ENCODE measurements around the gene MRPL48. TPM values are rescaled to one million over a fixed set of nuclear protein-coding genes. Genes with fewer than 3 reads are reported as not detected.
A peak's percentile ranks its signal among the peaks of the same experiment; 100 is the strongest.
"Not testable (repeated sequence)": the region's sequence is repeated elsewhere in the genome, so short reads cannot be mapped to it uniquely, and the experiment has no call there.

Gene MRPL48
- total RNA-seq (10 to 100 TPM; 14.8 to 23.7 TPM), total RNA-seq (13.8 to 35.6 reads per million in 2 donors)

DNA sequence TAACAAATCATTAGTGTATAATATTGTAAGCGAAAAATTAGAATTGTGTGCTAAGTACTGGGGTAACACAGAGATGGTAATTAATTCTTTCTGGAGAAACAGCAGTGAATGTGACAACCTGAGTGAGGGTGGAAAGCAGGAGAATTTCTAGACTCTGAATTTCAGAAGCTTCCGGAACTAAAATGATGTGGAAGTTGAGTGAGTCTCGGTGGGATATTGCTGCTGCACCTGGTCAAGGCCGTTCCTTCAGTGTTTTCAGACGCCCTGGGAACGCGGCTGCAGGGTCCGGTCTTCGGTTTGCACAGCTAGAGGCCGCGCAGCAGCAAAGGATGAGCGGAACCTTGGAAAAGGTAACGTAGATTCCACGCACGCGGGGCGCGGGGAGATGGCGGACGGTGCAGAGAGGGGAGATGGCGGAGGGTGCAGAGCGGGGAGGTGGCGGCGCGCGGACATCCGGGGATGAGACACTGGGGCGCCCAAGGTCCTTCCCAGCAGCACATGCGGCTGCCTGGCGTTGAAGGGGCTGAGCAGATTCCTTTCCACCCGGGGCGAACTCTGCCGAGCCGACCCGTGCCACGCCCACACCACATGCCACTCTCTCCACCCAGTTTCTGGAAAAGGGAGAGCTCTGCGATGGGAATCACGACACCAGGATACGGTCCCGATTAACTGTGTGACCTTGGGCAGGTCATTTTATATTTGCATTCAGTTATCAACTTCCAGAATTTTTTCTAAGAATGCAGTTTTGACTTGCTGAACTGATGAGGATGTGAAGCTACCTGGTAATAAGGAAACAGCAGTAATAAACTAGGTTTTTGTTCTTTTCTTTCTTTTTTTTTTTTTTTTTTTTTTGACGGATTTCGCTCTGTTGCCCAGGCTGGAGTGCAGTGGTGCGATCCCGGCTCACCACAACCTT is at the start of gene MRPL48:
MRPL48 (plus strand) TSS at position 232 of the 916 bp plus-strand sequence; CDS start at position 330, 98 bp downstream.
- peak within 1 kb of the TSS; percentile 99 for H3K4me3 Mint-ChIP-seq
- H3K27me3 Mint-ChIP-seq = no peaks in the 10 kb centered on the region
- DNase-seq = peak; percentile 73 to 78 (median 76)
- H3K27ac Mint-ChIP-seq = peak within 1 kb of the TSS; percentile 98
- peaks cover 4% of the 10 kb centered on the region for H3K36me3 Mint-ChIP-seq (ENCODE audit: low read depth)
- no peaks in the 10 kb centered on the region for H3K9me3 ChIP-seq (ENCODE audit: control insufficient read depth, low read length, poor library complexity, severe bottlenecking)
- H3K4me1 Mint-ChIP-seq = peaks cover 16% of the 10 kb centered on the region
- peak; percentile 100 for ATAC-seq

DNA sequence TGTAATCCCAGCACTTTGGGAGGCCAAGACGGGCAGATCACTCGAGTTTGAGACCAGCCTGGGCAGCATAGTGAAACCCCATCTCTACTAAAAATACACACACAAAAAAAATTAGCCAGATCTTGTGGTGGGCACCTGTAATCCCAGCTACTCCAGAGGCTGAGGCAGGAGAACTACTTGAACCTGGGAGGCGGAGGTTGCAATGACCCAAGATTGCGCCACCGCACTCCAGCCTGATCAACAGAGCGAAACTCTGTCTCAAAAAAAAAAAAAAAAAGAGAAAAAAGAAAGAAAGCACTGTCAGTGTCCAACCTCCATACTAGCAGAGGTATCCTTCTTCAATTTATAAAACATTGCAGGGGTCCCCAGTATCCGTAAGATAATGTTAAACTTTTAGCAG is 44.6 kb upstream of the MRPL48 start:
- Mint-ChIP-seq H3K4me1 (peaks cover 20% of the 10 kb centered on the region), H3K27ac (no peak overlapping the region), H3K36me3 (ENCODE audit: low read depth) (no peaks in the 10 kb centered on the region), H3K27me3 (no peaks in the 10 kb centered on the region), H3K4me3 (peak overlapping the region; percentile 9)
- H3K9me3 ChIP-seq (ENCODE audit: control insufficient read depth, low read length, poor library complexity, severe bottlenecking) = no peaks in the 10 kb centered on the region
- DNase-seq (no peak), ATAC-seq (no peak)

DNA sequence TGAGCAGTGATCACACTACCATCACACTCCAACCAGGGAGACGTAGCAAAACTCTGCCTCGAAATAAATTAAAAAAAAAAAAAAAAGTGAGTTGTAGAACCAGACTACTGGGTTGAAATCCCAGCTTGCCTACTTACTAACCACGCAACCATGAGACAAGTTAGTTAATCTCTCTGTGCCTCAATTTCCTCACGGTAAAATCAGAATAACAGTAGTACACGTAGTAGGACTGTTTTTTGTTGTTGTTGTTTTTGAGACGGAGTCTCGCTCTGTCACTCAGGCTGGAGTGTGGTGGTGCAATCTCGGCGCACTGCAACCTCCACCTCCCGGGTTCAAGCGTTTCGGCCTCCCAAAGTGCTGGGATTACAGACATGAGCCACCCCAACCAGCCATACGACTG is 41.0 kb upstream of the MRPL48 start:
- H3K9me3 ChIP-seq (ENCODE audit: control insufficient read depth, low read length, poor library complexity, severe bottlenecking) = no peaks in the 10 kb centered on the region
- Mint-ChIP-seq H3K27me3 (no peaks in the 10 kb centered on the region), H3K36me3 (ENCODE audit: low read depth) (no peaks in the 10 kb centered on the region), H3K4me1 (peaks cover 38% of the 10 kb centered on the region), H3K4me3 (no peak overlapping the region), H3K27ac (no peak overlapping the region)
- no peak for DNase-seq
- ATAC-seq = no peak

DNA sequence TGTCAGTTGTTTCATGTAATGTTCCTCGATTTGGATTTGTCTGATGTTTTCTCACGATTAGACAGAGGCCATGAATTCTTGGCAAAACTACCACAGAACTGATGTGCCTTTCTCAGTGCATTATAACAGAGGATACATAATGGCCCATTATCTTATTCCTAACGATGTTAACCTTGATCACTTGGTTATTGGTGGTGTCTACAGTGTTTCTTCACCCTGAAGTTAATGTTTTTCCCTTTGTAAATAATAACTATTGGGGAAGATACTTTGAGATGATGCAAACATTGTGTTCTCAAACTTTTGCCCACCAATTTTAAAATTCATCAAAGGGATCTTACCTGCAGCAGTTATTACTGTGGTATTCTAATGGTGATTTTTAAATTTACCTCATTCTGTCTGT is 39.9 kb upstream of the MRPL48 start:
- H3K9me3 ChIP-seq (ENCODE audit: control insufficient read depth, low read length, poor library complexity, severe bottlenecking) = no peaks in the 10 kb centered on the region
- H3K4me3 Mint-ChIP-seq = no peak overlapping the region
- H3K27me3 Mint-ChIP-seq = no peaks in the 10 kb centered on the region
- peak overlapping the region; percentile 6 for H3K27ac Mint-ChIP-seq
- ATAC-seq = no peak
- no peak for DNase-seq
- H3K36me3 Mint-ChIP-seq (ENCODE audit: low read depth) = no peaks in the 10 kb centered on the region
- peaks cover 47% of the 10 kb centered on the region for H3K4me1 Mint-ChIP-seq

DNA sequence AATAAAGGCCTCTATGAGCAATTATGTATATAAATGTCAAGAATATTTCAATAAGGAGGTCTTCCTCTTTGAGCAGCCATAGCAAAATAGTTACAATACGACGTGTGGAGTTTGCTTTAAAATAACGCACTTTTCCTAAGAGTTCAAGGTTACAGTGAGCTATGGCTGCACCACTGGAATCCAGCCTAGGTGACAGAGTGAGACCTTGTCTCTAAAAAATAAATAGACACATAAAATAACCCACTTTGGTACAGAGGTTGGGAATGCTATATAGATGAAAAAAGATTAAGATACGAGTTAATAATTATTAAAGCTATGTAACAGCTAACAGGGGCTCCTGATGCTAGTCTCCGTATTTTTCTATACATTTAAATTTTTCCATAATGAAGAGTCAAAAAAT is 39.4 kb upstream of the MRPL48 start:
- peak overlapping the region; percentile 6 for H3K27ac Mint-ChIP-seq
- H3K4me1 Mint-ChIP-seq = peaks cover 46% of the 10 kb centered on the region
- H3K36me3 Mint-ChIP-seq (ENCODE audit: low read depth) = no peaks in the 10 kb centered on the region
- no peak overlapping the region for H3K4me3 Mint-ChIP-seq
- DNase-seq (no peak), ATAC-seq (no peak)
- no peaks in the 10 kb centered on the region for H3K27me3 Mint-ChIP-seq
- no peaks in the 10 kb centered on the region for H3K9me3 ChIP-seq (ENCODE audit: control insufficient read depth, low read length, poor library complexity, severe bottlenecking)

DNA sequence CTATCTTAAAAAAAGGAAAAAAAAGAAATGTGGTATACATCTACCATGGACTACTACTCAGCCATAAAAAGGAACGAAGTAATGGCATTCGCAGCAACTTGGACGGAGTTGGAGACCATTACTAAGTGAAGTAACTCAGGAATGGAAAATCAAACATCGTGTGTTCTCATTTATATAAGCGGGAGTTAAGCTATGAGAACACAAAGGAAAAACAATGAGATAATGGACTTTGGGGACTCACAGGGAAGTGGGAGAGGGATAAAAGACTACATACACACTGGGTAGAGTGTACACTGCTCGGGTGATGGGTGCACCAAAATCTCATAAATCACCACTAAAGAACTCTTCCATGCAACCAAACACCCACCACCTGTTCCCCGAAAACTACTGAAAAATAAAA is 38.6 kb upstream of the MRPL48 start:
- Mint-ChIP-seq H3K27ac (no peak overlapping the region), H3K4me1 (peaks cover 47% of the 10 kb centered on the region), H3K27me3 (no peaks in the 10 kb centered on the region), H3K36me3 (ENCODE audit: low read depth) (no peaks in the 10 kb centered on the region), H3K4me3 (peak overlapping the region; percentile 13)
- H3K9me3 ChIP-seq (ENCODE audit: control insufficient read depth, low read length, poor library complexity, severe bottlenecking) = no peaks in the 10 kb centered on the region
- no peak for DNase-seq
- ATAC-seq = no peak

DNA sequence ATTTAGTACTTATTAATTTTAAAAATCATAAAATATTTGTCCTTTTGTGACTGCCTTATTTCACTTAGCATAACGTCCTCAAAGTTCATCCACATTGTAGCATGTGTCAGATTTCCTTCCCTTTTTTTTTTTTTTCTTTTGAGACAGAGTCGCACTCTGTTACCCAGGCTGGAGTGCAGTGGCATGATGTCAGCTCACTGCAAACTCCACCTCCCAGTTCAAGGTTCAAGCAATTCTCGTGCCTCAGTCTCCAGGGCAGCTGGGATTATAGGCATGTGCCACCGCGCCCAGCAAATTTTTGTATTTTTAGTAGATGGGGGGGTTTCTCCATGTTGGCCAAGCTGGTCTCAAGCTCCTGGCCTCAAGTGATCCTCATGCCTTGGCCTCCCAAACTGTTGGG is 37.4 kb upstream of the MRPL48 start:
- no peak overlapping the region for H3K4me3 Mint-ChIP-seq
- no peaks in the 10 kb centered on the region for H3K27me3 Mint-ChIP-seq
- H3K27ac Mint-ChIP-seq = no peak overlapping the region
- ATAC-seq (no peak), DNase-seq (no peak)
- peaks cover 49% of the 10 kb centered on the region for H3K4me1 Mint-ChIP-seq
- H3K36me3 Mint-ChIP-seq (ENCODE audit: low read depth) = no peaks in the 10 kb centered on the region
- no peaks in the 10 kb centered on the region for H3K9me3 ChIP-seq (ENCODE audit: control insufficient read depth, low read length, poor library complexity, severe bottlenecking)

DNA sequence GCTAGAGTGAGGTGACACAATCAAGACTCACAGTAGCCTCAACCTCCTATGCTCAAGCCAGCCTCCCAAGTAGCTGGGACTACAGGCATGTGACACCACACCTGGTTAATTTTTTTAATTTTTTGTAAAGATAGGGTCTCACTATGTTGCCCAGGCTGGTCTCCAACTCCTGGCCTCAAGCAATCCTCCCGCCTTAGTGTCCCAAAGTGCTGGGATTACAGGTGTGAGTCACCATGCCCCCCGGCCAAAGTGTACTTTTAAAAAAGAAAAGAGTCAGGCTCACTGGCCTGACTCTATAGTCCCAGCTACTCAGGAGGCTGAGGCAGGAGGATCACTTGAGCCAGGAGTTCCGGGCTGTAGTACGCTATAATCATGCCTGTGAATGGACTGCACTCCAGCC is 36.8 kb upstream of the MRPL48 start:
- H3K27ac Mint-ChIP-seq = peak overlapping the region; percentile 82

DNA sequence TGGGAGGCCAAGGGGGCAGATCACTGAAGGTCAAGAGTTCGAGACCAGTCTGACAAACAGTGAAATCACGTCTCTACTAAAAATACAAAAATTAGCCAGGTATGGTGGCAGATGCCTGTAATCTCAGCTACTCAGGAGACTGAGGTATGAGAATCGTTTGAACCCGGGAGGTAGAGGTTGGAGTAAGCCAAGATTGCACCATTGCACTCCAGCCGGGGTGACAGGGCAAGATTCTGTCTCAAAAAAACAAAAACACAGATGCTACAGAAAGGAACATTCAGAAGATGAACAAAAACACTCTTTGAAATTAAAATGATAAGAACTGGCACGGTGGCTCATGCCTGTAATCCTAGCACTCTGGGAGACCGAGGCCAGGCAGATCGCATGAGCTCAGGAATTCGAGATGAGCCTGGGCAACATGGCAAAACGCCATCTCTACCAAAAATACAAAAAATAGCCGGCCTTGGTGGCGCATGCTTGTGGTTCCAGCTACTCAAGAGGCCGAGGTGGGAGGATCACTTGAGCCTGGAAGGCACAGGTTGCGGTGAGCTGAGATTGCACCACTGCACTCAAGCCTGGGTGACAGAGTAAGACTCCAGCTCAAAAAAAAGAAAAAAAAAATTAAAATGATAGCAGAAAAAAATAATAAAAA is 35.3 kb upstream of the MRPL48 start:
- Mint-ChIP-seq H3K36me3 (ENCODE audit: low read depth) (no peaks in the 10 kb centered on the region), H3K27ac (peak overlapping the region; percentile 82), H3K4me3 (peak overlapping the region; percentile 53), H3K4me1 (peaks cover 51% of the 10 kb centered on the region), H3K27me3 (no peaks in the 10 kb centered on the region)
- DNase-seq (no peak), ATAC-seq (no peak)
- no peaks in the 10 kb centered on the region for H3K9me3 ChIP-seq (ENCODE audit: control insufficient read depth, low read length, poor library complexity, severe bottlenecking)

More for the DNA sequence above, 36.8 kb upstream of the MRPL48 start:
- H3K36me3 Mint-ChIP-seq (ENCODE audit: low read depth); DNase-seq; ATAC-seq; H3K4me3 Mint-ChIP-seq; H3K9me3 ChIP-seq (ENCODE audit: control insufficient read depth, low read length, poor library complexity, severe bottlenecking); H3K27me3 Mint-ChIP-seq: not testable (repeated sequence)
- peaks cover 49% of the 10 kb centered on the region for H3K4me1 Mint-ChIP-seq

DNA sequence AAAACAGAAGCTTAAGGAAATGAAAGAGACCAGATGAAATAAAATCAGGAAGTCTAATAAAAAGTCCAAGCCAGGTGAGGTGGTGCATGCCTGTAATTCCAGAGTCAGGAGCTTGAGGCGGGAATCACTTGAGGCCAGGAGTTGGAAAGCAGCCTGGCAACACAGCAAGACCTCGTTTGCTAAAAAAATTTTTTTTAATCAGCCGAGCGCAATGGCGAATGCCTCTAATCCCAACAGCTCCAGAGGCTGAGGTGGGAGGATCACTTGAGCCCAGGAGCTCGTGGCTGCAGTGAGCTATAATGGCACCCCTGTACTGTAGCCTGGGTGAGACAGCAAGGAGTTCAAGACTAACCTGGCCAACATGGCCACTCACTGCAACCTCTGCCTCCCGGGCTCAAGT is 34.8 kb upstream of the MRPL48 start:
- no peak for DNase-seq
- Mint-ChIP-seq H3K27ac (no peak overlapping the region), H3K27me3 (no peaks in the 10 kb centered on the region), H3K36me3 (ENCODE audit: low read depth) (no peaks in the 10 kb centered on the region), H3K4me3 (no peak overlapping the region), H3K4me1 (peaks cover 46% of the 10 kb centered on the region)
- ATAC-seq = no peak
- no peaks in the 10 kb centered on the region for H3K9me3 ChIP-seq (ENCODE audit: control insufficient read depth, low read length, poor library complexity, severe bottlenecking)

DNA sequence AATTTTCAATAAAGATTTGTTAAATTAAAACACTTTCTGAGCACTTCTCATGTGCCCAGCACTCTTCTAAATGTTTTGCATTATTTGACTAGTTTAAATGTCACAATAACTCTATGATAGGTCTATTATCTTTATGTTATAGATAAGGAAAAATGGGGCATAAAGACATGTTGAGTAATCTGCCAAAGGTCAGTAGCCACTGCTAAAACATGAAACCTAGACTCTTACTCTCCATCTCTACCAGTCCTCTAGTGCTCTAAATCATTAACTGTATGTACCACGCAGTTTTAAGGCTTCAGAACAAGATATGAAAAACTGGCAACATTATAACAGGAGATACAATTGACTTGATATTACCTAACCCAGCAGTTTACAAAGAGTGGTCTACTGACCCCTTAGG is 33.7 kb upstream of the MRPL48 start:
- Mint-ChIP-seq H3K36me3 (ENCODE audit: low read depth) (no peaks in the 10 kb centered on the region), H3K27ac (no peak overlapping the region), H3K4me3 (no peak overlapping the region), H3K27me3 (no peaks in the 10 kb centered on the region), H3K4me1 (peaks cover 48% of the 10 kb centered on the region)
- DNase-seq (no peak), ATAC-seq (no peak)
- H3K9me3 ChIP-seq (ENCODE audit: control insufficient read depth, low read length, poor library complexity, severe bottlenecking) = no peaks in the 10 kb centered on the region

DNA sequence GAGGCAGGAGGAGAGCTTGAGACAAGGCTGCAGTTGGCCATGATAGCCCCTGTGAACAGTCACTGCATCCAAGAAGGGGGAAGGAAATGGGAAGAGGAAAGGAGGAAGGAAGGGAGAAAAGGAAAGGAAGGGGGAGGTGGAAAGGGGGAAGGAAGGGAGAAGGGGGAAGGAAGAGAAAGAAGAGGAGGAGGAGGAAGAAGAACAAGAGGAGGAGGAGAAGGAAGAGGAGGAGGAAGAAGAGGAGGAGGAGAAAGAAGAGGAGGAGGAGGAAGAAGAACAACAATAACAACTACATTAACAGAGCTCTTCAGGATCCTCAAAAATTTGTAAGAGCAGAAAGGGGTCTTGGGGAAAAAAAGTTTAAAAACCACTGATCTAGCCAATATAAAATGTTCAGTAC is 32.0 kb upstream of the MRPL48 start:
- no peaks in the 10 kb centered on the region for H3K9me3 ChIP-seq (ENCODE audit: control insufficient read depth, low read length, poor library complexity, severe bottlenecking)
- Mint-ChIP-seq H3K27ac (no peak overlapping the region), H3K36me3 (ENCODE audit: low read depth) (no peaks in the 10 kb centered on the region), H3K4me3 (no peak overlapping the region), H3K4me1 (peaks cover 47% of the 10 kb centered on the region), H3K27me3 (no peaks in the 10 kb centered on the region)
- DNase-seq (no peak), ATAC-seq (no peak)

DNA sequence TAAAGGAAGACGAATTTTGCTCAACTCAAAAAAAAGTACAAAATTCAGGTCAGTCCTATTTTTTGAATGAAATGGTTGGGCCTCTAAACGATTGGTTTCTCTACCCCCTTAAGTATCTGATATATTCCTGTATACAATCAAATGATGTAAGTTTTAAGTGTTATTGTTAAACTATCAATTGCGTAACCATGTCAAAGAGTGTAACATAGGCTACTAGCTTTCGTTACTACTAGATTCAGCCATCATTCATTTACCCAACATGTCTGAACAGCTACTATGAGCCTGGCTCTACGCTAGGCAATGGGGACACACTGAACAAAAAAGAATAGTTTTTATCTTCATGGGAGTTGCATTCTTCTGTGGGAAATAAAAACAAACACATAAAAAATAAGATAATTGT is 30.1 kb upstream of the MRPL48 start:
- Mint-ChIP-seq H3K27me3 (no peaks in the 10 kb centered on the region), H3K4me1 (peaks cover 37% of the 10 kb centered on the region), H3K36me3 (ENCODE audit: low read depth) (peaks cover 2% of the 10 kb centered on the region), H3K4me3 (no peak overlapping the region), H3K27ac (no peak overlapping the region)
- DNase-seq (no peak), ATAC-seq (no peak)
- H3K9me3 ChIP-seq (ENCODE audit: control insufficient read depth, low read length, poor library complexity, severe bottlenecking) = no peaks in the 10 kb centered on the region

Data from T-helper 17 cell (primary cell).